K562 (cell line): ENCODE data around the gene GATM. TPM values are rescaled to one million over a fixed set of nuclear protein-coding genes. Genes with fewer than 3 reads are reported as not detected.
A peak's percentile ranks its signal among the peaks of the same experiment; 100 is the strongest.

Source experiments
- FOSL1 ChIP-seq: fragments of 200-800 bp; sonication (Bioruptor generic); conservative IDR thresholded peaks from 2 replicates; pipeline ENCODE4 v1.6.1; 2016; ENCODE audit warnings: missing genetic modification characterization, missing compliant biosample characterization
- LCOR ChIP-seq: sonication (generic); formaldehyde crosslinking; IDR thresholded peaks from 2 replicates; pipeline ENCODE4 v1.8.0; 2022; ENCODE audit warnings: mild to moderate bottlenecking, missing genetic modification reagents
- MIER1 ChIP-seq: fragments of 450-650 bp; IDR thresholded peaks from 2 replicates; pipeline ENCODE4 v1.6.1; 2016; ENCODE audit warnings: antibody characterized with exemption, mild to moderate bottlenecking, low read depth
- NKRF ChIP-seq: fragments of 450-650 bp; IDR thresholded peaks from 2 replicates; pipeline ENCODE4 v1.6.1; 2016; ENCODE audit warnings: borderline replicate concordance
- NONO ChIP-seq, 2 experiments: fragments of 200-400 bp in 1 of 2; fragments of 450-650 bp in 1 of 2; formaldehyde crosslinking in 1 of 2; IDR thresholded peaks; 2 replicates each; pipeline ENCODE4 v1.6.1; 2017; ENCODE audit warnings: low read depth in 2 of 2, mild to moderate bottlenecking in 2 of 2, moderate library complexity in 2 of 2, low read length in 1 of 2
- POLR2AphosphoS2 ChIP-seq: IDR thresholded peaks from 2 replicates; pipeline ENCODE4 v1.6.1; 2012; ENCODE audit warnings: low read length, improper control_type of control experiment
- POLR2G ChIP-seq: fragments of 200-400 bp; formaldehyde crosslinking; IDR thresholded peaks from 2 replicates; pipeline ENCODE4 v1.6.1; 2017; ENCODE audit warnings: low read depth, mild to moderate bottlenecking, antibody characterized with exemption, low read length, moderate library complexity
- TAF1 ChIP-seq: IDR thresholded peaks from 2 replicates; pipeline ENCODE4 v1.6.1; 2011; ENCODE audit warnings: mild to moderate bottlenecking, low read length, moderate library complexity; ENCODE audit not compliant: insufficient read depth, control insufficient read depth, severe bottlenecking; ENCODE audit errors: extremely low read depth
- UBTF ChIP-seq, 2 experiments: IDR thresholded peaks; 2 replicates each; pipeline ENCODE4 v1.6.1; 2012; ENCODE audit warnings: improper control_type of control experiment in 2 of 2, low read depth in 2 of 2, low read length in 2 of 2, borderline replicate concordance in 1 of 2
- ZNF263 ChIP-seq: sonication (generic); formaldehyde crosslinking; IDR thresholded peaks from 2 replicates; pipeline ENCODE4 v1.8.0; 2022; ENCODE audit warnings: mild to moderate bottlenecking, missing genetic modification reagents, borderline replicate concordance
- ZNF436 ChIP-seq: fragments of 250-450, 450-650 bp; sonication (Bioruptor Pico); formaldehyde crosslinking; IDR thresholded peaks from 2 replicates; pipeline ENCODE4 v1.7.0; 2020; ENCODE audit warnings: mild to moderate bottlenecking
- ZNF592 ChIP-seq: fragments of 450-650 bp; IDR thresholded peaks from 2 replicates; pipeline ENCODE4 v1.6.1; 2017; ENCODE audit warnings: antibody characterized with exemption, mild to moderate bottlenecking
- polyA plus RNA-seq, 8 experiments: library from polyadenylated mRNA; depleted of rRNA in 4 of 8; stranded (reverse) in 5 of 8; unstranded in 3 of 8; fragments of >200 nt; fragmentation: Nextera tagmentation in 2 of 8; fragmentation: Illumina TruSeq in 1 of 8; extraction: Ambion mirVana in 2 of 8; extraction: Trizol in 1 of 8; gene quantifications; 2 replicates each; pipeline versions ENCODE4 v1.2.1 to v1.2.3, GENCODE V29; 2011 to 2014; ENCODE audit warnings: inconsistent platforms in 1 of 8, missing spikeins in 1 of 8
- total RNA-seq, 7 experiments: library from RNA; depleted of rRNA in 6 of 7; stranded (reverse); fragments of >200 nt in 6 of 7; fragmentation: Illumina TruSeq in 2 of 7; extraction: Trizol in 2 of 7; gene quantifications; 2 replicates each; pipeline versions ENCODE4 v1.2.1 to v1.2.3, GENCODE V29; 2011 to 2021; ENCODE audit warnings: low replicate concordance in 1 of 7

GATM gene
- total and polyA plus RNA-seq, 9 of the 15 experiments (the other 6 are each of a cell fraction or from before 2014, with no cell fraction given), result 0.11 to 1.1 (median 0.65) TPM

GRCh38 chr15:45402955-45403877, 24.9 kb upstream of the GATM start (continued):
- no peak for TF ChIP-seq ZNF592
- no peak for TF ChIP-seq LCOR (CRISPR knock-in tag)
- peak; percentile 47; the same call in 1 of the 2 replicates for TF ChIP-seq FOSL1
- no peak for TF ChIP-seq ZNF436 (CRISPR knock-in tag)
- TF ChIP-seq UBTF (IDR thresholded peaks at IDR 0.05; ENCODE audit: borderline replicate concordance in 1 of 2, low read depth in 2 of 2, low read length in 2 of 2), result peak; percentile 84 to 91; a peak in 3 of 4 replicates
- TF ChIP-seq NONO (IDR thresholded peaks at IDR 0.05; ENCODE audit: low read depth in 2 of 2, low read length in 1 of 2), result 0 out of 4 replicates have a peak, but pooled peaks of 1 of the 2 experiments have one; percentile 22
- TF ChIP-seq MIER1, result no peak
- TF ChIP-seq ZNF263, result no peak
- peak; percentile 46 for TF ChIP-seq TAF1
- peak; percentile 56 for TF ChIP-seq POLR2G
- no peak for TF ChIP-seq POLR2AphosphoS2
- TF ChIP-seq NKRF, result peak; percentile 34; the same call in 1 of the 2 replicates
